Measurements from ENCODE around the gene SRPRA.
"Not testable (repeated sequence)": the region's sequence is repeated elsewhere in the genome, so short reads cannot be mapped to it uniquely, and the experiment has no call there.

The SRPRA gene, protein sequence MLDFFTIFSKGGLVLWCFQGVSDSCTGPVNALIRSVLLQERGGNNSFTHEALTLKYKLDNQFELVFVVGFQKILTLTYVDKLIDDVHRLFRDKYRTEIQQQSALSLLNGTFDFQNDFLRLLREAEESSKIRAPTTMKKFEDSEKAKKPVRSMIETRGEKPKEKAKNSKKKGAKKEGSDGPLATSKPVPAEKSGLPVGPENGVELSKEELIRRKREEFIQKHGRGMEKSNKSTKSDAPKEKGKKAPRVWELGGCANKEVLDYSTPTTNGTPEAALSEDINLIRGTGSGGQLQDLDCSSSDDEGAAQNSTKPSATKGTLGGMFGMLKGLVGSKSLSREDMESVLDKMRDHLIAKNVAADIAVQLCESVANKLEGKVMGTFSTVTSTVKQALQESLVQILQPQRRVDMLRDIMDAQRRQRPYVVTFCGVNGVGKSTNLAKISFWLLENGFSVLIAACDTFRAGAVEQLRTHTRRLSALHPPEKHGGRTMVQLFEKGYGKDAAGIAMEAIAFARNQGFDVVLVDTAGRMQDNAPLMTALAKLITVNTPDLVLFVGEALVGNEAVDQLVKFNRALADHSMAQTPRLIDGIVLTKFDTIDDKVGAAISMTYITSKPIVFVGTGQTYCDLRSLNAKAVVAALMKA

DNA sequence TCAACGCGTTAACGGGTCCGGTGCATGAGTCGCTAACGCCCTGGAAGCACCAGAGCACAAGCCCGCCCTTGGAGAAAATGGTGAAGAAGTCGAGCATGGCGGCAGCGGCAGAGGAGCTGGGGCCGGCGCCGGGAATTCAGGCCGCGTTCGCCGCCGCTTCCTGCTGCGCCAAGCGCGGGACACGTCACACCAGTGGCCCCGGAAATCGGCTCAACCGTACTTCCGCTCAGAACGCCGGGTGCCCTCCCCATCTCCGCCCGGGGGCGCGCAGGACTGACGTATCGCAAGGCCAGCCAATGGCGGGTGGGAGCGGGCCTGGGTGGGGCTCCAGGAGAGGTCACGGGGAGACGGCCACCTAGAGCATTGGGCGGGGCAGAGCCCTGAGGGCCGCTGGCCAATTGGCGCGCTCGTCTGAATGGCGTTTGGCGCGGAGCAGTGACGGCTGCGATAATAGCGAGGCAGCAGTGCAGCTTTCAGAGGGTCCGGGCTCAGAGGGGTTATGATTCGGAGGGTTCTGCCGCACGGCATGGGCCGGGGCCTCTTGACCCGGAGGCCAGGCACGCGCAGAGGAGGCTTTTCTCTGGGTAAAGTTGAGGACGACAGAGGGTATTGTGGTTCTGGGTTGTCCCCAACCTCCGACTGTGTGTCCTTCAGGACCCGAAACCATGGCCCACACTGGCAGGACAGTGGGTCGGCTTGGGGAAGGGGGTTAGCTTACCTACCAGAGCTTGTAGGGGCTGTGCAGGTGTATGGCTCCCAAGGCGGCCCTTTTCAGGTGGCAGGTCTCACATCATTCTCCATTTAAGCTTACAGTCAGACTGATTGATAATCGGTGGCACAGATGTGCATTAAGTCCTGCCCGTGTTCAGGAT is at the start of gene SRPRA, which contains the start of gene FOXRED1:
SRPRA (minus strand) TSS at position 188 of the 872 bp plus-strand sequence; CDS start at position 97, 91 bp downstream.
FOXRED1 (plus strand) TSS at position 447 of the 872 bp plus-strand sequence; CDS start at position 500, 53 bp downstream.
- peak; percentile 97 for DNase-seq

DNA sequence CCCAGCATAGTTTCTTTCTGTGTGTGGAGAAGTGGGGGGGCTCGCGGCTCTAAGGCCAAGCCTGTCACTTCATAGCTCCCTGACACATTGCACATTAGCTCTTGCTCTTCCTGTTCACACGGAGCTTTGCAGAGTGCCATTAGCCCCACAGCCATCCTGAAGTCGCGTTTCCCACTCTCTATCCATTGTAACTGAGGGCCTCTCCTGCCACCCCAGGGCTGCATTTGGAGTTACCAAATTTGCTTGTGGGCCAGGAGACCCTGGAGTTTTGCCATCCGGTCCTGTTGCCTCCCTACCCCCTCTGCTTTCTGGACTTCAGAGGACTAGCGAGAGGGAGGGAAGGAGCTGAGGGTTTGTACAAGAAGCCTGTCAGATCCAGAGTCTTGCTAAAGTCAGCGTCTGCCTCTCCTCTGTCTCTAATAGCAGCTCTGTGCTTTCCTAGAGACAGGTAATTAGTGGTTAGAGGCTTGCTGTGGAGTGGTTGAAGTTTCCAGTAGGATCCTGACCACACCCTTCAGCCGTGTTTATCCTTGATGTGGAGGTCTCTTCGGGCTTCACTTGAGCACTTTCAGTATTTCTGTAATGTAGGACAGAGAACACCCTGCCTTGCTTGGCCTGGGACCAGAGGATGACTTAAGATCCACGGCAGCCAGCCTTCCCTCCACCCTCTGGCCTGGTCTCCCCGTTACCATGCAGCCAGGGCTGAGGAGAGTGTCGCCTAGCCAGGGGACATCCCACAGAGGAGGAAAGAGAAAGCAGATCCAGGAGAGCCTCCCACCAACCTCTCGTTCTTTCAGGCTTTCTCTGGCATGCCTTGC is 49.3 kb upstream of the SRPRA start:
- no peak for DNase-seq

DNA sequence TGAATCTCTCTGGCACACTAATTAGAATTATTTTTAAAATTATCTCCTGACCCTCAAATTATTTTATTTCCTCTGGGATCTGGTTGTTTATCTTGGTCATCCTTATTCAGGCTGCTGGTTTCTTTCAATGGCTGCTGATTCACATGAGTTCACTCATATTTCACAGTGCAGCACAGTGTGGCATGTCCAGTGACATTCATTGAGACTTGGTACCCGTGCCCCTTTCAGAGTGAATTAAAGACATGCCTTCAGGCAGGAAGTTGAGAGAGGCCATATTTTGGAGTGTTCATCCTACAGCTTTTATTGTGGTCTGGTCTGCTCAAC is 48.7 kb upstream of the SRPRA start:
- DNase-seq: no peak

DNA sequence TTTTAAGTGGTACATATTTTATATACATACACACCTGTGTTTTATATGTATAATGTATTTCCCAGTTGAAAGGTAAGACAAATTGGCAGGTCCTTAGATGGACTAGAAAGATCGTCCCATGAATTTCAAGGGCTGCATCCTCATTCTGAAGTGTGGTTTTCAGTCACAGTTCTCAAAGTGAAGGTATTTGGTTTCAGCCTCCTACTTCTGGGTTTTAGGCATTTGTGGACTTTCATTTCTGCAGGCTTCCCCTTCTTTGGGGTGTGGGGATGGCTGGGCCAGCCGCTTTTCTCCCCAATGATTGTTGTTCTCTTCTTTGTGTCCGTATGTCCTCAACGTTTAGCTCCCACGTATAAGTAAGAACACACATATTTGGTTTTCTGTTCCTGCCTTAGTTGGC is 45.1 kb upstream of the SRPRA start:
- no peak for DNase-seq

DNA sequence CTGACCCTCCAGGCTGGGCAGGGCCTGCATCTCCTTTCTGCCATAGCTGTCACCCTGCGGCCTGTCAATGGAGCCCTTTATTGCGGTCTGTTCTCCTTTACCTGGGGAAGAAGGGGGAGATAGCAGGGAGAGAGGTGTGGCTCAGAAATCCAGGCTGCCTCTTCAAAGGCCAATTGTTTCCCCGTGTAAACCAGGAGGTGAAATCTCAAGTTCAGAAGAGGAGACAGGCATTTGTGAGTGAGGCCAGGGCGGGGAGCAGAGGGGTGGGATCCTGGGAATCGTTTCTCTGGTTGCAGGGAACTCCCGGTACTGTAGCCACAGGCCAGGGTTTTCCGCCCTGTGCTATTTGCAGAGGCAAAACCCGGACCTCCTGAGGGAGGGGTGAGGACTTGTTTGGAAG is 44.3 kb upstream of the SRPRA start:
- DNase-seq: no peak

DNA sequence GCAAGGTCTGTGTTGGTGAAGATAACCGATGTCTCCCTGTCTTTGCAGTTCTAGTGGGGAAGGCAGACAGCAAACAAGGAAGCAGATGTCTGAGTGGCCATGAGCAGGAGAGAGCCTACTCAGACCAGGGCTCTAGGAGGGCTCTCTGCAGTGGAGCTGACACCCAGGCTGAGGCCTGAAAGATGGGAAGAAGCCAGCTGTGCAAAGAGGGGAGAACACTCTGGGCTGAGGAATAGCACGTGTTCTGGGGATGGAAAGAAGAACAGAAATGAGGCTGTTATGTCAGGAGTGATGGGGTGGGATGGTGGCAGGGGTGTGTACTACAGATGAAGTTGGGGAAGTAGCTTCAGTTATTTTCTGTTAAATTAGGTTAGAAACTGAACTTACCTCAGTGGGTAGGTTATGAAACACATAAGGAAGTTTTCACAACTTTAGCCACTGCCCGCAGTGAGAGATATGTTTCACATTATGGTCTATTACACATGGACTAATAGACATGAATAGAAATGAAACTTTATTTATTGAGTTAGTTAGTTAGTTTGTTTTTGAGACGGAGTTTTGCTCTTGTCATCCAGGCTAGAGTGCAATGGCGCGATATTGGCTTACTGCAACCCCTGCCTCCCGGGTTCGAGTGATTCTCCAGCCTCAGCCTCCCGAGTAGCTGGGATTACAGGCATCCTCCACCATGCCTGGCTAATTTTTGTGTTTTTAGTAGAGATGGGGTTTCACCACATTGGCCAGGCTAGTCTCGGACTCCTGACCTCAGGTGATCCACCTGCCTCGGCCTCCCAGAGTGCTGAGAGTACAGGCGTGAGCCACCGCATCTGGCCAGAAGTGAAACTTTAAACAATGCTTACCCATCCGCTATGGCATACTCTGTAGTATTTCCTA is 43.0 kb upstream of the SRPRA start:
- no peak for DNase-seq

DNA sequence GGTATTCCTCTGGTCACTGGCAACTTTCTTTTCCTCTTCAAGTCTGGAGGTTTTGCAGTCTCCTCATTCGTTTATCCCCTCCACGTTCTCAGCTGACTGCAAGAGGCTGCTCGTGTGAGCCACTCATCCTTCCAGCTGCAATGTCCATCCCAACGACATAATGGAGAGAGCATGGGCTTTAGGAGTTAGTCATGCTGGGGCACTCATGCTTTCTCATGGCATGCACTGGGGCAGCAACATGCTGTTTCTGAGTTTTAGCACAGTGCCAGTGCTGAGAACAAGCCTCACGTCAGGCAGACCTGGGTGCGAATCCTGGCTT is 42.3 kb upstream of the SRPRA start:
- no peak for DNase-seq

DNA sequence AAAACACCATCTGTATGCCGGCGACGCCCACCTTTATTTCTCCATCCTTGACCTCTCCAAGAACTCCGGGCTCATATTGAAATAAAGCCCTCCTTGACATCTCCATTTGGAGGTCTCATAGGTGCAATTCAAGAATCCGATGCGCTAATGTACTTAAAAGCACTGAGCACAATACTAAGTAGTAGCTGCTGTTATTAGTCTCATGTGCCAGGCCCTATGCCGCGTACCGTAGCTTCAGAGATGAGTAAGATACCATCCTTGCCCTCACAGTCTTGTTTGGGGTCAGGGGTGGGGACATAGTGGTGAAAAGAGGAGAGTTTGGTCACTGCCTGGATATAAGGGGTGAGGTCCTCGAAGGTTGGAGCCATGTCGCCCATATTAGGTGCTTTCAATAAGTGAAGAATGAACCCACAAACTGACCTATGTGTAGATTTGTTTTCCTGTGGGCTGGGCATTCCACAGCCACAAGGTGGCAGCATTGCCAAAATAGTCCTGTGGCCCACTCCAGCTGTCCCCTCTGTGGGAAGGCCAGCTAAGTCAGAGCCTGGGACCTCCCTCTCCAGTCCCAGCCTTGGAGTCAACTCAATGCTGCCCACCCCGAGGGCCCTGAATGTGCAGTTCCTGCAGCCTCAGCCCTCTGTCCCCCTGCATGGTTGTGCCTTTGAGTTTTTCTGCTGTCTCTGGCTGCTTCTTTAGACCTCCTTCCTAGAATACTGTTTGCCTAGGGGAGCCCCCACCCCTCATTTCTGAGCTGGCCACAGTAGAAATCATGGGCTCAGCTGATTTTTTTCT is 41.7 kb upstream of the SRPRA start:
- peak; percentile 58 for DNase-seq

DNA sequence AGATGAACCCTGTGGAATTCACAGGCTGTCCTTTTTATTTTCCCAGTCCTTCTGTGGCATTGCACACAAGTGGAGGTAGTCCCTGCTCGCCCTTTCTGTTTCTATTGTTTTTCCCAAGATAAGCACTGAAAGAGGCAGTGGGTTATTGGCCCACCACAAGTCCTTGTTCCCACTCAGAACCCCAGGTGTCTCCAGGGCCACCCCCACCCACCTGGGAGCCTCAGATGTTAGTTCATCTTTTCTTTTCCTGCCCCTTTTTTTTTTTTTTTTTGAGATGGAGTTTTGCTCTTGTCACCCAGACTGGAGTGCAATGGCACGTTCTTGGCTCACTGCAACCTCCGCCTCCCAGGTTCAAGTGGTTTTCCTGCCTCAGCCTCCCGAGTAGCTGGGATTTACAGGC is 40.1 kb upstream of the SRPRA start:
- not testable (repeated sequence) for DNase-seq

DNA sequence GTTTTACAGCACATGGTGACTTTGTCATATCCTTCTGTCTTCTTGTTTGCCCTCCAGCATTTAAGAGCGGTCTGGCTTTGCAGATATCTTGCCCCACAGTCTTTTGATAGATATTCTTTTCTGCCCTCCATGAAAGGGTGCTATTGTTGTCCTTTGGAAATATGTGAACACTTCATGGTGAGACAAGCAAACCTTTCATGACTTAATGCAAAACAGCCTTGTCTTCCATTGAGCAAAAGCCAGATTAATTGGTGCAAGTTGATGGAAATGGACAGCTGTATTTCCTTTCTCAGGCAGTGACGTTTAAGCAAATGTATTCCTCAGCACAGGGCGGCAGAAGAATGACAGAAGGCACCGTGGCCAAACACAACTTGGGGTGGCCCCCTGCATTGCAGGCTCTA is 39.6 kb upstream of the SRPRA start:
- DNase-seq: no peak

DNA sequence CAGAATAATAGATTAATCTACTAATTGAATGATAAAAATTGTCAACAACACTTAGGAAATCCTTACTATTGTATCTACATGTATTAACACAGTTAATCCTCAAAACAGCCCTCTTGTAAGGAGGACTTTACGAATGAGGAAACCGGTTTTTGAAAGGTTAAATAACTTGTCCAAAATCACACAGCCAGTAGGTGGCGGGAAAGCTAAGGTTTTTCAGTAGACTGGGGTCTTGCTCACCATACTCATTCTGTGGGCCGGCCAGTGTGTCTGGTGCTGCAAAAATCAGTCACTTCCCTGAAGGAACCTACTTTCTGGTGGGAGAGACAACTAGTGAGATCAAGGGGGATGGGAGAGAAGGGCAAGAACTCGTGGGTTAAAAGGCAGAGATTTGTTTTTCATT is 39.0 kb upstream of the SRPRA start:
- DNase-seq: no peak

DNA sequence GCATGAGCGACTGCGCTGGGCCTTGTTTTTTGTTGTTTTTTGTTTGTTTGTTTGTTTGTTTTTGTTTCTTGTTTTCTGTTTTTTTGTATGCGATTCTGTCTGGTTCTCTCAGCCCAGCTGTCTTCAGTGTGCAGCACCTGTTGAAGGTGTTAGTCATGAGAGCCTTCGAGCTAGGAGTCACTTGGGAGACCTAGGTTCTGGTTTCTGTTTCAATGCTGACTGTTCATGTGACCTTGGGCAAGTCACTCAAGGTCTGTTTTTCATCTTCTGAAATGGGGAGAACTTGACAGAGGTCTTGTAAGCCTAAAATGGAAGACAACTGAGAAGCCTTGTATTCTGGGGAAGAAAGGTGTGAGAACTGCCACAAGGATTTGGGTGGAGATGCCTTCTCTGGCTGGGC is 37.0 kb upstream of the SRPRA start:
- DNase-seq: peak; percentile 65

DNA sequence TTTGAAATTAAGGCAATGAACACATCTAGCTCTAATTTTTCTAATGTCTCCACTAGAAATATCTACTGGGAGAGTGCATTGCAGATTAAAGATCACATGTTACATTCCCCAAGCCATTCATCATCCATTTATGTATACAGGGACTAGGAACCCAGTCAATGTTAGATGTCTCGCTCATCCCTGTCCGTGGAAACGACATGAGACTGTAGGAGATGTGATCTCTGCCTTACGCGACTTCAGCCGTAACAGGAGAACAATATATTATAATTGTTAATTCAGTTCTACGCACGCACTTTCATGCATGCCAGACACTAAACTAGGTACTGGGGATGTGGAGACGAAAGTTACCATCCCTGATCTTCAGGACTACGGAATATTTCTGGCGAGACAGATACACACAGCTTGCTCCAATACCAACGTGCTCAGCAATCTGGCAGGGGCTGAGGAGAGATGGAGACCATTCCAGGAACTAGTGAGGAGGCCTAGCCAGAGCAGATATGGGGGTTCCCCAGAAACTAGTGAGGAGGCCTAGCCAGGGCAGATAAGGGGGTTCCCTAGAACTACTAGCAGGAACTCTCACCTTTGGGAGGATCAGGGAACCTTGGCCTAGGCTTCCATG is 35.9 kb upstream of the SRPRA start:
- no peak for DNase-seq

DNA sequence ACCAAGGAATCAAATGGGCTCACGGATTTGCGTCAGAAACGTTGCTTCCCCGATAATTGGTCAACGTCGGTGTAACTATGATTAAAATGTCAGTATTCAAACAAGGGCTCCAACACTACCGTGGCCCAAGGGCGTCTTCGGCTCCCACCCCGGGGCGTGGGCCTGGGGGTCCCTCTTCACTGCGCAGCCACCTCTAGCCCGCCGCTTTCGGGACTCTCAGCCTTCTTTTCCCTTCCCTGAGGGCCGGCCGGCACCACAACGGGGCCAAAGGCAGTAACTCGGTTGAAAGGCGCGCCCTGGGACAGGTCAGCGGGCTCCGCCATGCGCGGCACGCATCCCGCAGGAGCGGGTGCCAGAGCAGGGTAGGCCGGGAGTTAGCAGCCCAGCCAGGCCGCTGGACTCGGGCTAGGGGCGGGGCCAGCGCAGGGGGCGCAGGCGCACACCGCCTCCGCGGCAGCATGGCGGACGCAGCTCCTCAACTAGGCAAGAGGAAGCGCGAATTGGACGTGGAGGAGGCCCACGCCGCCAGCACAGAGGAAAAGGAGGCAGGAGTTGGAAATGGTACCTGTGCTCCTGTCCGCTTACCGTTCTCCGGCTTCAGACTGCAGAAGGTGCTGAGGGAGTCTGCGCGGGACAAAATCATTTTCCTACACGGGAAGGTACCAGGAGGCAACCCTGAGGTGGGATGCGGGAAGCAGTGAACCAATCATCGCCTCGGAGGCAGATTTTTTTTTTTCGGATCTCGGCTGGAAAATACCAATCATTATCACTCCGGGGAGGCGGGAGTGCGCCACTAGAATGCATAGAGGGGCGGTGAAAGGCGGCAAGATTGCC is 35.1 kb upstream of the SRPRA start, which contains the start of gene DCPS:
DCPS (plus strand) TSS at position 438 of the 834 bp plus-strand sequence; CDS start at position 459, 21 bp downstream.
- DNase-seq: peak; percentile 86

DNA sequence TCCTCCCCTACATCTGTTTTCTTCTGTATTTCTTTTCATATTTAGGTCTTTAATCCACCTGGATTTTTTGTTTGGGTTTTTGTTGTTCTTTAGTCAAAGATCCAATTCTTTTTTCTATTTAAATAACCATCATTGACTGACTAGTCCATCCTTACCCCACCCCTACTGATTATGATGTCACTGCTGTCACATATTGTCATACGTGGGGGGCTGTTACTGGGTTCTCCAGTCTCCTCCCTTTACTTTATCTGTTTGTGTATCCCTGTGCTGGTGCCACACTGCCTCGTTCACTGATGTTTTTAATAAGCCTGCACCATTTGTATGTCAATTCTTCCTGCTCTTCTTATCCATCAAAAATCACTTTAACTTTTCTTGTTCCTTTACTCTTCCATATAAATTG is 28.3 kb upstream of the SRPRA start:
- no peak for DNase-seq

DNA sequence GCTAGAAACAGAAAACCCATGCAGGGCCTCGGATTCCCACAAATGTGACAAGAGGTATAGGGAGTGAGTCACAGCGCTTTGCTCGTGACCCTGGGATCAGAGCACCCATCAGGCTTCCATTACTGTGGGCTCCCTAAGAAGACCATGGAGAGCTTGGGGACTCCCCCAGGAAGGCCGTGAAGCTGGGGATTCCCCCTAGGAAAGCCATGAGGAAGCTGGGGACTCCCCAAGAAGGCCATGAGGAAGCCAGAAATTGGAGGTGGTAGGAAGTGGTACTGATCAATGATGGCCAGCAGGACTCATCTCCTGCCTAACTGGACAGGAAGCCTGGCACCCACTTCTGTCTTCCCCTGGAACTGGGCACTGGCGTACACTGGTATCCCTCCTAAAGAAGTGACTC is 25.0 kb upstream of the SRPRA start:
- no peak for DNase-seq

DNA sequence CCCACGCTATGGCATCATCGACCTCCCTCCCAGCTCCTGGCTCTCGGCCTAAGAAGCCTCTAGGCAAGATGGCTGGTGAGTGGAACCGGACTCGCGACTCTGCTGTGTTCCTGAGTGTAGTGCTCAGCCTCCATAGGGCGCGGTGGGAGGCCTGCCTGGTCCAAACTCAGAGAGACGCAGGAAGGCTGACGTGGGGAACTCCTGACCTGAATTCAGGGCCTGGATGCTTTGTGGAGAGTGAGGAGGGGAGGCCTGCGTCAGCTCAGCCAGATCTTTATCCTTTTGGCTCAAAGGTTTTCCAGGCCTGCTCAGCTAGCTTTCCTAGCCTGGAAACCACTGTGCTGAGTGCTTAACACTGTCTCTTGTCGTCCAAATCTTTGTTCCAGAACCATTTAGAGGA is 22.2 kb upstream of the SRPRA start:
- no peak for DNase-seq

DNA sequence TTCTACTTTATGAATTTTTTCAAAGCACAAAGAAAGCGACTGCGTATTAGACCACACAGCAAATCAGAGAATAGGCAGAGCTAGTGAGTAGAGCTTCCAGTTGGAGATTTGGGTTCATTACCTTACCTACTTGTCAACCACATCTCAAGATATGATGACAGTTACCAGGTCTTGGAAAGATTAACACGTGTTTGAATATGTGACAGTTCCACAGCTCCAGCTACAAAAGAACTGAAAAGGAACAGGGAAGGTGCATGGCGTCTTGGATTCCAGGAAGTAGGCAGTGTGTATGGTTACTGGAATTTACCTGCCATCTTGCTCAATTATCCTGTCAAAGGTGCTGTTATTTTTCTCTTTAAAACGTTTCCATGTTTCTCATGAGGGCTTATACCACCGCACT is 19.5 kb upstream of the SRPRA start:
- DNase-seq: no peak

DNA sequence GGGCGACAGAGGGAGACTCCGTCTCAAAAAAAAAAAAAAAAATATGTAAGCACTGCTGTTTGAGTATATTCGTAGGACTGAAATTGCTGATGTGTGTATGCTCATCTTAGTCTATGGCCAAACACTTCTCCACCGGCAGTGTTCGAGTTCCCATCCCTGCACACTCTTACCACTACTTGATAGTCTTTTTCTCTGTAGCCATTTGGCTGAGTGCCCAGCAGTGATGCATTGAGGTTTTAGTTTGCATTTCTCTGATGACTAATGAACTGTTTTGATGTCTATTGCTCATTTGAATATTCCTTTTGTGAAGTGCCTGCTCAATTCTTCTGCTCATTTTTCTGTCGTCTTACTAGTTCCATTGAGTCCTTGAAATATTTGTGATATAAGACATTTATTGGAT is 16.1 kb upstream of the SRPRA start:
- peak; percentile 93 for DNase-seq

Measured in RPMI8226 (cell line).